Vagina (tissue), 2 donors: ENCODE data around the gene PDX1. TPM values are rescaled to one million over a fixed set of nuclear protein-coding genes. Genes with fewer than 3 reads are reported as not detected.
A peak's percentile ranks its signal among the peaks of the same experiment; 100 is the strongest.

Source experiments
- DNase-seq, 2 donors: peaks; one replicate each; pipeline ENCODE4 v3.0.0-alpha.2; 2017; ENCODE audit errors: extremely low spot score in 2 of 2
- H3K27ac ChIP-seq: fragments of 200-600 bp; sonication (generic); one replicate; pipeline ENCODE4 v1.5.1; 2019
- H3K27me3 ChIP-seq: fragments of 200-600 bp; sonication (generic); one replicate; pipeline ENCODE4 v1.5.1; 2019
- H3K36me3 ChIP-seq, 2 donors: fragments of 200-600 bp; sonication (generic); one replicate each; pipeline ENCODE4 v1.5.1; 2017 to 2019
- H3K4me1 ChIP-seq: fragments of 200-600 bp; sonication (generic); one replicate; pipeline ENCODE4 v1.5.1; 2019
- H3K4me3 ChIP-seq, 2 donors: fragments of 200-600 bp; sonication (generic); 1 replicate in 1 of 2; 2 replicates in 1 of 2; pipeline ENCODE4 v1.5.1; 2016 to 2019
- H3K9me3 ChIP-seq: fragments of 200-600 bp; sonication (generic); one replicate; pipeline ENCODE4 v1.5.1; 2019
- POLR2A ChIP-seq, 2 donors: fragments of 450-650 bp; IDR thresholded peaks; one replicate each; pipeline ENCODE4 v1.6.1; 2017; ENCODE audit warnings: antibody characterized with exemption in 2 of 2, mild to moderate bottlenecking in 2 of 2, moderate library complexity in 2 of 2
- POLR2AphosphoS5 ChIP-seq, 2 donors: sonication (generic); formaldehyde crosslinking; IDR thresholded peaks; one replicate each; pipeline ENCODE4 v1.9.0; 2017; ENCODE audit warnings: antibody characterized with exemption in 2 of 2, mild to moderate bottlenecking in 2 of 2, low read depth in 1 of 2; ENCODE audit not compliant: insufficient read depth in 1 of 2
- intact Hi-C: fragments of 100-400 bp; cut with DNase I; formaldehyde crosslinking; loops from one replicate; pipeline ENCODE4 v1.15.1; 2023
- total RNA-seq: library from RNA; depleted of rRNA; stranded (reverse); fragments of >200 nt; gene quantifications from one replicate; pipeline ENCODE4 v1.2.3, GENCODE V29; 2016
- TF ChIP-seq, protein P1 (sequence below), 3 experiments: fragments of 450-650 bp in 2 of 3; fragments of 200-600 bp in 1 of 3; sonication (generic) in 1 of 3; IDR thresholded peaks; one replicate each; pipeline ENCODE4 v1.5.1; 2017 to 2019; ENCODE audit warnings: antibody characterized with exemption in 3 of 3, mild to moderate bottlenecking in 2 of 3, moderate library complexity in 2 of 3

PDX1 gene
- total RNA-seq, 1 donor from 2014 or later = not detected

DNA sequence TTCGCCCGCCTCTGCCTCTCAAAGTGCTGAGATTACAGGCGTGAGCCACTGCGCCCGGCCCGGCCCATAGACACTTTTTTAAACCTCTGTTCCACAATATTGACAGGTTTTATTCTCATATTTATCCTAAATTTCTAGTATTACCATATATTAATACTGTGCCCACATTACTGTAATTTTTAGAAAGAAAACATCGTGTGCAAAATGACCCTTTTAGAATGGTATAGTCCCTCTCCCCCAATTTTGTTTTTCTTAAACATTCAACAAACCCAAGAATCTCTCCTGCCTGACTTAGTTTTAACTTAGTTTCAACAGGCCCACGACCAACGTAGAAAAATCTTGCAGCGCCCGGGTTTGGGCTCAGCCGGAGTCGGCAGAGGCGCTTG, 40.2 kb downstream of the PDX1 start:
- H3K36me3 ChIP-seq = no peaks in the 10 kb centered on the region
- H3K9me3 ChIP-seq = no peaks in the 10 kb centered on the region
- peaks cover 3% of the 10 kb centered on the region for H3K27me3 ChIP-seq
- H3K27ac ChIP-seq = no peak overlapping the region
- no peak for DNase-seq
- H3K4me1 ChIP-seq = peaks cover 16% of the 10 kb centered on the region
- TF ChIP-seq, protein P1, sequence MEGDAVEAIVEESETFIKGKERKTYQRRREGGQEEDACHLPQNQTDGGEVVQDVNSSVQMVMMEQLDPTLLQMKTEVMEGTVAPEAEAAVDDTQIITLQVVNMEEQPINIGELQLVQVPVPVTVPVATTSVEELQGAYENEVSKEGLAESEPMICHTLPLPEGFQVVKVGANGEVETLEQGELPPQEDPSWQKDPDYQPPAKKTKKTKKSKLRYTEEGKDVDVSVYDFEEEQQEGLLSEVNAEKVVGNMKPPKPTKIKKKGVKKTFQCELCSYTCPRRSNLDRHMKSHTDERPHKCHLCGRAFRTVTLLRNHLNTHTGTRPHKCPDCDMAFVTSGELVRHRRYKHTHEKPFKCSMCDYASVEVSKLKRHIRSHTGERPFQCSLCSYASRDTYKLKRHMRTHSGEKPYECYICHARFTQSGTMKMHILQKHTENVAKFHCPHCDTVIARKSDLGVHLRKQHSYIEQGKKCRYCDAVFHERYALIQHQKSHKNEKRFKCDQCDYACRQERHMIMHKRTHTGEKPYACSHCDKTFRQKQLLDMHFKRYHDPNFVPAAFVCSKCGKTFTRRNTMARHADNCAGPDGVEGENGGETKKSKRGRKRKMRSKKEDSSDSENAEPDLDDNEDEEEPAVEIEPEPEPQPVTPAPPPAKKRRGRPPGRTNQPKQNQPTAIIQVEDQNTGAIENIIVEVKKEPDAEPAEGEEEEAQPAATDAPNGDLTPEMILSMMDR (IDR thresholded peaks at IDR 0.05) = no peak
- TF ChIP-seq POLR2AphosphoS5 (IDR thresholded peaks at IDR 0.05; ENCODE audit: insufficient read depth in 1 of 2, low read depth in 1 of 2) (no peak), POLR2A (IDR thresholded peaks at IDR 0.05) (no peak)
- intact Hi-C loops = no loop called here
- H3K4me3 ChIP-seq = peak overlapping the region; percentile 22 to 42

DNA sequence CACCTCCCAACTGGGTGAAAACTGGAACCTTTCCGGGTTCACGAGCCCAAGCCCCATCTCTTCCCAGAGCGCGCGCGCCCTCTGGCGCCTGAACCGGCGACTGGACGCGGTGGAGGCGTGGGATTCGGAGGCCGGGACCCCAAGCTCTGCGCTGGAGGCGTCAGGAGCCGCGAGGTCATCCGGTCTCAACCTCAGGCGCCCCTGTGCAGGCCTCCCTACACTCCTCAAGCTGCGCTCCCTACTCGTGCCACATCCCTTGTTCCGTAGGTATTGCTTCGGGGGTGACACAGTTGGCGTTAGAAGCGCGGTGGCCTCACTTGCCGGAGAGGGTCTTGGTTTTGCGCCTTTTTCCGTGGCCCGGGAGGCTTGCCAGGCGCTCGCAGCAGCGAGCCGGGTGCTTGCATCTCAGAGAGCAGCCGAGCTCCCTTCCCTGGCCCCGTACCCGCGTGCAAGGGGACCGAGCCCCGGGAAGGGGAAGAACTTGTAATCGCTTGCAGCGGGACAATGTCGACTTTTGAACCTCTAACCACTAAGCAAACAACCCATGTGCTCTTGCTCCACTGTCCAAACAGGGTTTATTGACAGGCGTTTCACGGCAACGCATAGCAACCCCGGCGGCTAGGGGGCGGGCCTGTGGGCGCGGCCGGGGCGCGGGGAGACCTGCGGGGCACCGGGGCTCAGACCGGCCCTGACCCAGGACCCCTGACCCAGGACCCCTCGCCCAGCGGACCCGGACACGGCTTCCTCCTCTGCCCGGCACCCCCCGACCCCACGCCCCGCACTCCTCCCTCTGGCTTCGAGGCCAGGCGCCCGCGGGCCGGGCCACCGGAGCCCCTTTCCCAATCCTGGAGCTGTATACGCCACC, 40.8 kb downstream of the PDX1 start:
- peak overlapping the region; percentile 22 to 42 for H3K4me3 ChIP-seq
- no peaks in the 10 kb centered on the region for H3K9me3 ChIP-seq
- intact Hi-C loops = no loop called here
- no peak overlapping the region for H3K27ac ChIP-seq
- DNase-seq = peak in 1 of 2 donors; percentile 60
- H3K4me1 ChIP-seq = peaks cover 16% of the 10 kb centered on the region
- no peaks in the 10 kb centered on the region for H3K36me3 ChIP-seq
- H3K27me3 ChIP-seq = peaks cover 3% of the 10 kb centered on the region
- TF ChIP-seq, protein P1 (IDR thresholded peaks at IDR 0.05) = no peak
- TF ChIP-seq POLR2A (IDR thresholded peaks at IDR 0.05) (no peak), POLR2AphosphoS5 (IDR thresholded peaks at IDR 0.05; ENCODE audit: insufficient read depth in 1 of 2, low read depth in 1 of 2) (no peak)

DNA sequence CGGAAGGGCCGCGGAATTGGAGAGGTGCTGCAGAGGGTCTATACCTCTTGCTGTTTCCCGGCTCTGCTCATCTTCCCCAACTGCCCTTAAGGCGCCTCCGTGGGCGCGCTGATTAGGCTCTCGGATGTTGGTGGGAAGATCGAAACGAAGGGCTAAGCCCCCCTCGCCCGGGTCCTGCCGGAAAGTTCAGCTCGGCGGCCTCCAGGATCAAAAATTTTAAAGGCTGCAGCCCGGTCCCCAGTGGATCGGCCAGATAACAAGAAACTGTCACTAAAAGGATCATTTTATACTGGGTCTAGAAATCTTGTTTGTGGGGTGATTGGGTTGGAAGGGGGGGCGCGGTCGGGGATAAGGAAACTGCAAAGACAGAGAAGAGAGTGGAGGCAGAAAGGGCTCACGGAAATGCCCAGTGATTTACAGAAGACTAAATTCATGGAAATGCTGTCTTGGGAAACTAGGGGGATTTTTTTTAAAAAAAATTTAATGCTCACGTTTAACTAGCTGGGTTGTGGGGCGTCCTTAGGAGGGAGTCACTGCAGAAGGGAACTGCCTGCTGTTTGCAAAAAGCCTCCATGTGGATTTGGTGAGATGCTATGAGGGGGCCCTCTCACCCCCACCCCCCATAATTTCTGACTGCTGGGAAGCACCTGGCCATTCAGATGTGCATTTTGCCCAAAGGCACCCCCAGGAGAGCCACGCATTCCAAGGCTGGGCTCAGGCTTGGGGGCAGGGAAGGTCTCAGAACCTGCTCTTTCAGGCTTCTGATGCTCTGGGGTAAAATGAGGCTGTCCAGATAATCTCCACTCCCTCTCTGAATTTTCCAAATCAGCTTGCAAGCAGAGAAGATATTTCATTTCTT, 41.7 kb downstream of the PDX1 start:
- H3K4me1 ChIP-seq = peaks cover 21% of the 10 kb centered on the region
- H3K9me3 ChIP-seq = no peaks in the 10 kb centered on the region
- H3K27me3 ChIP-seq = peaks cover 3% of the 10 kb centered on the region
- no peak for DNase-seq
- TF ChIP-seq, protein P1 (IDR thresholded peaks at IDR 0.05) = no peak
- TF ChIP-seq POLR2AphosphoS5 (IDR thresholded peaks at IDR 0.05; ENCODE audit: insufficient read depth in 1 of 2, low read depth in 1 of 2) (no peak), POLR2A (IDR thresholded peaks at IDR 0.05) (no peak)
- no peak overlapping the region for H3K27ac ChIP-seq
- H3K4me3 ChIP-seq = peak overlapping the region; percentile 22 to 42
- no peaks in the 10 kb centered on the region for H3K36me3 ChIP-seq
- intact Hi-C loops = no loop called here

DNA sequence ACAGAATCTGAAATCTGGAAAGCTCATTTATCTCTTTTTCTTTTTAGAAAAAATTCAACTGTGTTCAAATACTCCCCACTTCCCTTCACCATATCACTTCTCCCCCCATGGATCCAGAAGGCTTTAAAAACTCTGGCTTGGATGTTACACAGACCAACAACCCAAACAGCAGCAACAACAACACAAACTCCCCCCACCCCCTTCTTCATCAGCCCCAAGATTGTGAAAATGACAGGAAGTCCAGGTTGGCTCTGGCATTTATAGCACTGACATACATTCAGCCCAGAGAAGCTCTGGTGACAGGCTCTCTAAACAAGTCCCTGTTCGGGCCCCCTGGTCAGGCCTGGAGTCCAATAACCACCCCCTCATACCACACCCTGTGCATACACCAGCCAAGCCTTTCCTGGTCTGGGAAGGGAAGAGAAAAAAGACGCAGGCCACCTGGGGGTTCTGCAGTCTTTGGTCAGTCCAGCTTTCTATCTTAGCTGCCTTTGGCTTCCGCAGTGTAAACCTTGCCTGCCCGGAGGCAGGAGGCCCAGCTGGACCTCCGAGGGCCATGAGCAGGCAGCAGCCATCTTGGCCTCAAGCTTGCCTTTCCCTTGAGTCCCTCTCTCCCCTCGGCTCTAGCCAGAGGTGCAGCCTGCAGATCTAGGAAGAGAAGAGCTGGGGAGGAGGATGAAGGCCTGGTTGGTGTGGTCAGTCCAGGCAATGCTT, 42.5 kb downstream of the PDX1 start:
- DNase-seq = no peak
- H3K4me1 ChIP-seq = peaks cover 24% of the 10 kb centered on the region
- no peak for TF ChIP-seq POLR2AphosphoS5 (IDR thresholded peaks at IDR 0.05; ENCODE audit: insufficient read depth in 1 of 2, low read depth in 1 of 2)
- no peak for TF ChIP-seq POLR2A (IDR thresholded peaks at IDR 0.05)
- TF ChIP-seq, protein P1 (IDR thresholded peaks at IDR 0.05) = no peak
- H3K36me3 ChIP-seq = no peaks in the 10 kb centered on the region
- H3K4me3 ChIP-seq = no peak overlapping the region
- H3K27me3 ChIP-seq = peaks cover 3% of the 10 kb centered on the region
- no peaks in the 10 kb centered on the region for H3K9me3 ChIP-seq
- no peak overlapping the region for H3K27ac ChIP-seq
- intact Hi-C loops = no loop called here
